IMR-90 (cell line): ENCODE results near the gene KRT80. TPM values are rescaled to one million over a fixed set of nuclear protein-coding genes. Genes with fewer than 3 reads are reported as not detected.

ENCODE experiments used
- ATAC-seq: fragments of 200-7000 bp; cut with Tn5 transposase; 2 replicates; pipeline ENCODE4 v1.9.1; 2020; ENCODE audit warnings: low read depth, mild to moderate bottlenecking, moderate library complexity
- BruUV-seq: library from RNA; stranded (reverse); fragments of 400-500 nt; replicated peaks from 2 replicates; lab custom pipeline; 2021; lab: Mats Ljungman, UMichigan
- CTCF ChIA-PET: fragments of 300-600 bp; formaldehyde crosslinking; extraction: SDS; loops from one replicate; lab custom pipeline; 2021; ENCODE audit warnings: antibody characterized with exemption; lab: Yijun Ruan, JAX
- POLR2A ChIA-PET: fragments of 300-600 bp; sonication (Branson Sonifier 250); formaldehyde crosslinking; loops from one replicate; lab custom pipeline; 2022; ENCODE audit warnings: antibody characterized with exemption; ENCODE audit not compliant: unreplicated experiment; lab: Charles Lee
- DNase-seq: peaks from one replicate; pipeline ENCODE4 v3.0.0; 2013
- H2AFZ ChIP-seq: replicated peaks from 2 replicates; pipeline ENCODE3; 2013; ENCODE audit warnings: low read length, mild to moderate bottlenecking; ENCODE audit not compliant: poor library complexity
- H2AK5ac ChIP-seq: 2 replicates; pipeline ENCODE4 v1.6.1; 2013; ENCODE audit warnings: low read depth, low read length, inconsistent platforms
- H2AK9ac ChIP-seq: replicated peaks from 2 replicates; pipeline ENCODE3; 2013; ENCODE audit warnings: mild to moderate bottlenecking, low read depth, low read length, moderate library complexity; ENCODE audit not compliant: poor library complexity
- H2BK120ac ChIP-seq: 2 replicates; pipeline ENCODE4 v1.6.1; 2013; ENCODE audit warnings: low read depth, low read length, inconsistent platforms
- H2BK15ac ChIP-seq: 3 replicates; pipeline ENCODE4 v1.6.1; 2013; ENCODE audit warnings: low read depth, low read length, inconsistent platforms
- H2BK20ac ChIP-seq: 2 replicates; pipeline ENCODE4 v1.6.1; 2013; ENCODE audit warnings: low read depth, mild to moderate bottlenecking, inconsistent platforms, low read length, moderate library complexity
- H2BK5ac ChIP-seq: 2 replicates; pipeline ENCODE4 v1.6.1; 2013; ENCODE audit warnings: mild to moderate bottlenecking, low read depth, low read length, inconsistent platforms; ENCODE audit not compliant: poor library complexity, severe bottlenecking
- H3K14ac ChIP-seq: replicated peaks from 2 replicates; pipeline ENCODE4 v1.6.1; 2013; ENCODE audit warnings: low read depth, low read length, inconsistent platforms
- H3K18ac ChIP-seq: 2 replicates; pipeline ENCODE4 v1.6.1; 2013; ENCODE audit warnings: low read depth, low read length, control low read depth
- H3K23ac ChIP-seq: 2 replicates; pipeline ENCODE4 v1.6.1; 2013; ENCODE audit warnings: low read depth, low read length, inconsistent platforms
- H3K27ac ChIP-seq: 2 replicates; pipeline ENCODE4 v1.5.1; 2013; ENCODE audit warnings: mild to moderate bottlenecking, control low read depth, low read length; ENCODE audit not compliant: insufficient read depth
- H3K27me3 ChIP-seq: 2 replicates; pipeline ENCODE4 v1.6.1; 2013; ENCODE audit warnings: low read length; ENCODE audit not compliant: control insufficient read depth, insufficient read depth
- H3K36me3 ChIP-seq: 2 replicates; pipeline ENCODE4 v1.6.1; 2013; ENCODE audit warnings: low read length, mixed read lengths; ENCODE audit not compliant: control insufficient read depth, insufficient read depth
- H3K4ac ChIP-seq: 2 replicates; pipeline ENCODE4 v1.6.1; 2013; ENCODE audit warnings: low read depth, low read length, inconsistent platforms
- H3K4me1 ChIP-seq: 2 replicates; pipeline ENCODE4 v1.6.1; 2013; ENCODE audit warnings: low read length, mixed read lengths; ENCODE audit not compliant: control insufficient read depth, insufficient read depth
- H3K4me2 ChIP-seq: 2 replicates; pipeline ENCODE4 v1.6.1; 2013; ENCODE audit warnings: low read depth, mild to moderate bottlenecking, control low read depth, low read length, moderate library complexity
- H3K4me3 ChIP-seq: 2 replicates; pipeline ENCODE4 v1.5.1; 2013; ENCODE audit warnings: low read depth, mild to moderate bottlenecking, control low read depth, low read length, moderate library complexity; ENCODE audit not compliant: insufficient read depth
- H3K56ac ChIP-seq: 2 replicates; pipeline ENCODE4 v1.6.1; 2013; ENCODE audit warnings: low read length, inconsistent platforms; ENCODE audit not compliant: insufficient read depth; ENCODE audit errors: extremely low read depth
- H3K79me1 ChIP-seq, 2 experiments: 2 replicates each; pipeline ENCODE4 v1.6.1; 2013; ENCODE audit warnings: low read length in 2 of 2, inconsistent platforms in 1 of 2, low read depth in 1 of 2
- H3K9ac ChIP-seq: 2 replicates; pipeline ENCODE4 v1.6.1; 2013; ENCODE audit warnings: low read depth, low read length, control low read depth
- H3K9me1 ChIP-seq: 2 replicates; pipeline ENCODE4 v1.6.1; 2013; ENCODE audit warnings: low read length, inconsistent platforms; ENCODE audit not compliant: insufficient read depth
- H3K9me3 ChIP-seq: 2 replicates; pipeline ENCODE4 v1.6.1; 2013; ENCODE audit warnings: low read length; ENCODE audit not compliant: control insufficient read depth, insufficient read depth
- H4K20me1 ChIP-seq: 2 replicates; pipeline ENCODE4 v1.6.1; 2013; ENCODE audit warnings: low read length, inconsistent platforms; ENCODE audit not compliant: insufficient read depth
- H4K5ac ChIP-seq: 2 replicates; pipeline ENCODE4 v1.6.1; 2013; ENCODE audit warnings: mild to moderate bottlenecking, low read depth, low read length, control low read depth
- H4K8ac ChIP-seq, 2 experiments: 2 replicates each; pipeline ENCODE4 v1.6.1; 2013; ENCODE audit warnings: low read depth in 2 of 2, low read length in 2 of 2, control low read depth in 1 of 2, inconsistent platforms in 1 of 2
- H4K91ac ChIP-seq: 2 replicates; pipeline ENCODE4 v1.6.1; 2013; ENCODE audit warnings: low read depth, low read length, inconsistent platforms; ENCODE audit not compliant: insufficient read depth
- BHLHE40 ChIP-seq: fragments of 150-350 bp; IDR thresholded peaks from 2 replicates; pipeline ENCODE4 v1.6.1; 2016; ENCODE audit warnings: mild to moderate bottlenecking, low read depth, low read length
- CEBPB ChIP-seq: IDR thresholded peaks from 2 replicates; pipeline ENCODE4 v1.6.1; 2012; ENCODE audit warnings: low read depth, low read length, improper control_type of control experiment
- CHD1 ChIP-seq: IDR thresholded peaks from 2 replicates; pipeline ENCODE4 v1.6.1; 2012; ENCODE audit warnings: low read depth, low read length, improper control_type of control experiment
- CTCF ChIP-seq: conservative IDR thresholded peaks from 2 replicates; pipeline ENCODE4 v1.5.1; 2012; ENCODE audit warnings: mild to moderate bottlenecking, low read depth, low read length, improper control_type of control experiment
- FOS ChIP-seq: fragments of 150-350 bp; IDR thresholded peaks from 2 replicates; pipeline ENCODE4 v1.6.1; 2016; ENCODE audit warnings: low read depth, low read length
- NFE2L2 ChIP-seq: fragments of 150-350 bp; IDR thresholded peaks from 2 replicates; pipeline ENCODE4 v1.6.1; 2016; ENCODE audit warnings: low read depth, mild to moderate bottlenecking, low read length
- POLR2A ChIP-seq: IDR thresholded peaks from 2 replicates; pipeline ENCODE4 v1.6.1; 2012; ENCODE audit warnings: mild to moderate bottlenecking, low read depth, low read length
- RAD21 ChIP-seq: IDR thresholded peaks from 2 replicates; pipeline ENCODE4 v1.6.1; 2012; ENCODE audit warnings: low read length, improper control_type of control experiment
- RCOR1 ChIP-seq: IDR thresholded peaks from 2 replicates; pipeline ENCODE4 v1.6.1; 2012; ENCODE audit warnings: mild to moderate bottlenecking, low read length, improper control_type of control experiment; ENCODE audit not compliant: insufficient replicate concordance
- RFX5 ChIP-seq: IDR thresholded peaks from 2 replicates; pipeline ENCODE4 v1.8.0; 2012; ENCODE audit warnings: low read depth, mild to moderate bottlenecking, low read length, moderate library complexity
- SMC3 ChIP-seq: fragments of 150-350 bp; IDR thresholded peaks from 2 replicates; pipeline ENCODE4 v1.6.1; 2016; ENCODE audit warnings: low read depth, mild to moderate bottlenecking, antibody characterized with exemption, low read length, moderate library complexity
- WGBS, 2 experiments: methylation state at CpG; one replicate each; pipeline versions ENCODE4 v1.1.5 to v1.1.7; 2013; ENCODE audit warnings: missing lambda C conversion rate in 2 of 2; ENCODE audit not compliant: insufficient read length in 1 of 2; ENCODE audit errors: extremely low coverage in 2 of 2; 5-methylcytosine and 5-hydroxymethylcytosine counted together
- dilution Hi-C: fragments of 300-500 bp; cut with HindIII; formaldehyde crosslinking; loops from one replicate; pipeline ENCODE4 v1.14.3; 2018; ENCODE audit warnings: low sequenced_read_pairs; ENCODE audit not compliant: unreplicated experiment
- in situ Hi-C: fragments of 300-500 bp; cut with MboI; formaldehyde crosslinking; loops from 3 replicates; pipeline ENCODE4 v1.14.3; 2019; ENCODE audit warnings: low sequenced_read_pairs, inconsistent platforms, mixed read lengths
- intact Hi-C: fragments of 100-400 bp; cut with micrococcal nuclease; formaldehyde crosslinking; loops from 2 replicates; pipeline ENCODE4 v1.10.0; 2022
- polyA plus RNA-seq, 3 experiments: library from polyadenylated mRNA; depleted of rRNA; stranded (reverse); fragments of >200 nt; gene quantifications; 2 replicates each; pipeline ENCODE4 v1.2.3, GENCODE V29; 2012; ENCODE audit warnings: low replicate concordance in 1 of 3
- total RNA-seq: library from RNA; depleted of rRNA; stranded (reverse); fragments of >200 nt; gene quantifications from 2 replicates; pipeline ENCODE4 v1.2.3, GENCODE V29; 2012

The KRT80 gene
- total and polyA plus RNA-seq, 2 of the 4 experiments (the other 2 are of a cell fraction): 0.54 to 3.4 TPM

- Histone ChIP-seq H4K20me1 (no peaks in the 10 kb centered on the region), H3K56ac (no peak overlapping the region), H3K23ac (no peak overlapping the region; the same call in 1 of the 2 replicates), H3K4me1 (peaks cover 23% of the 10 kb centered on the region), H3K79me1 (peaks cover 0 to 17% of the 10 kb centered on the region in 2 experiments; a peak in 2 of 4 replicates), H2BK15ac (peak overlapping the region; percentile 46; the same call in 1 of the 3 replicates), H4K8ac (no peak overlapping the region), H3K4me2 (no peak overlapping the region), H2AK9ac (no peak overlapping the region), H2BK20ac (0 out of 2 replicates have a peak overlapping the region, but pooled peaks have one; percentile 37), H3K27me3 (no peaks in the 10 kb centered on the region), H2AFZ (no peak overlapping the region), H3K9me1 (peaks cover 28% of the 10 kb centered on the region), H3K27ac (no peak overlapping the region), H3K4ac (peak overlapping the region; percentile 52), H3K36me3 (no peaks in the 10 kb centered on the region), H3K9me3 (no peaks in the 10 kb centered on the region), H3K4me3 (no peak overlapping the region), H4K5ac (no peak overlapping the region), H2AK5ac (peak overlapping the region; percentile 53), H3K18ac (no peak overlapping the region), H4K91ac (peak overlapping the region; percentile 60; the same call in 1 of the 2 replicates), H3K14ac (0 out of 2 replicates have a peak overlapping the region, but pooled peaks have one; percentile 8), H2BK120ac (peak overlapping the region; percentile 57), H3K9ac (no peak overlapping the region), H2BK5ac (no peak overlapping the region)
- dilution Hi-C loops (no loop called here), intact Hi-C loops (loop anchor here (5.0 kb wide), 1 partner anchor 43 kb away; no protein-coding TSS in a partner anchor), in situ Hi-C loops (no loop called here)
- DNase-seq: no peak
- no CpG with 5 or more reads among the region's 10 CpGs for WGBS, 2 experiments
- TF ChIP-seq RCOR1 (no peak), FOS (no peak), SMC3 (no peak), POLR2A (no peak), CEBPB (no peak), RAD21 (no peak), CHD1 (no peak), RFX5 (no peak), CTCF (no peak), BHLHE40 (no peak), NFE2L2 (no peak)
- no peak for ATAC-seq
- no TSS peak for BruUV-seq
- POLR2A ChIA-PET: no interaction called here
- CTCF ChIA-PET: no interaction called here
These were observed 42.5 kb upstream of the KRT80 start for GRCh38 chr12:52234223-52234810.
